Prostate gland (tissue), 1 donor: Measurements from ENCODE around the gene PAK1IP1.

Source experiments
- POLR2A ChIP-seq: fragments of 450-650 bp; IDR thresholded peaks from one replicate; pipeline ENCODE4 v1.6.1; 2016; ENCODE audit warnings: antibody characterized with exemption, mild to moderate bottlenecking
- POLR2AphosphoS5 ChIP-seq: sonication (generic); formaldehyde crosslinking; IDR thresholded peaks from one replicate; pipeline ENCODE4 v1.6.1; 2017; ENCODE audit warnings: antibody characterized with exemption

DNA sequence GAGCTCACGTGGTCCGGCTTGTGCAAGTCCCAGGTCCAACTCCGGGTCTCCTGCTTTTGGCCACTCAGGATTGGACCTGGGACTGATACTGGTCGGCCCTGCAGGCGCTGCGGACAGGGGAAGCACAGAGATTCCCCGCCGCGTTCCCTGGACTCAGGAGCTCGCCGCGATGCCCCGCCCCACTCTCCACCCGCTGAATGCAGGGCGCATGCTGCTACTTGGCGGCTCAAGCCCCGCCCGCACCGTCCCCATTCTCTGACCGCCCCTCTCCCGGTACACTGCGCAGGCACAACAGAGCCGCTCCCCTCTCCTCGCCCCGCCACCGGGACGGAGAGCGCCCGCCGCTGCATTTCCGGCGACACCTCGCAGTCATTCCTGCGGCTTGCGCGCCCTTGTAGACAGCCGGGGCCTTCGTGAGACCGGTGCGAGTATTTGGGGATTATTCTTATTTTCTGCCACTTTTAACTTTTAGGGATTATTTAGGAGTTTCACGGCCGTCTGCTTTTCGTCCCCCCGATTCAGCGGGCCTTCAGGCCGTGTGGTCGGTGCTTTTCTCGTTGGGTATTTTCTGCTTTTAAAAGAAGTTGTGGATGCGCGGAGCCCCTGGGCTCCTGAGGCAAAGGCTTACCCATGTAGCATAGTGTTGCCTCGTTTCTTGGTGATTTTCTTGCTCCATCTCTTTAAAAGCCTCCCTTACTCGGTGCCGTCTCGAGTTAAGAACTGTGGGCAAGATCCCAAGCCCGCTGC, 28.2 kb downstream of the PAK1IP1 start, which contains the start of gene TMEM14C:
- TF ChIP-seq POLR2AphosphoS5 (peak; percentile 96), POLR2A (peak; percentile 92)
